PC-9 (cell line): ENCODE results near the gene TCP11. TPM values are rescaled to one million over a fixed set of nuclear protein-coding genes. Genes with fewer than 3 reads are reported as not detected.

ENCODE experiments used
- BruUV-seq: library from RNA; stranded (reverse); fragments of 400-500 nt; replicated peaks from 2 replicates; lab custom pipeline; 2021; lab: Mats Ljungman, UMichigan
- CTCF ChIA-PET: fragments of 300-600 bp; sonication (Branson Sonifier 250); formaldehyde crosslinking; loops from one replicate; lab custom pipeline; 2022; ENCODE audit warnings: antibody characterized with exemption; lab: Charles Lee
- POLR2A ChIA-PET: fragments of 300-600 bp; sonication (Branson Sonifier 250); formaldehyde crosslinking; loops from one replicate; lab custom pipeline; 2022; ENCODE audit warnings: antibody characterized with exemption; ENCODE audit not compliant: unreplicated experiment; lab: Charles Lee
- DNase-seq, 2 experiments: peaks; one replicate each; pipeline versions ENCODE4 v3.0.0 to v3.0.0-alpha.2; 2015 to 2022; ENCODE audit warnings: mixed read lengths in 1 of 2
- H2AFZ ChIP-seq: fragments of 200-600 bp; sonication (generic); 2 replicates; pipeline ENCODE4 v1.8.1; 2017; ENCODE audit warnings: antibody characterized with exemption
- H3F3A ChIP-seq: fragments of 200-600 bp; sonication (generic); 2 replicates; pipeline ENCODE4 v1.8.1; 2017; ENCODE audit warnings: antibody characterized with exemption, mild to moderate bottlenecking, low read depth; ENCODE audit not compliant: insufficient read depth
- H3K27ac ChIP-seq: fragments of 200-600 bp; sonication (generic); 2 replicates; pipeline ENCODE4 v1.6.1; 2016; ENCODE audit warnings: mixed run types
- H3K27me3 ChIP-seq: fragments of 200-600 bp; sonication (generic); 2 replicates; pipeline ENCODE4 v1.6.1; 2016; ENCODE audit warnings: low read depth, mixed run types; ENCODE audit not compliant: insufficient read depth
- H3K36me3 ChIP-seq: fragments of 200-600 bp; sonication (generic); 2 replicates; pipeline ENCODE4 v1.6.1; 2016; ENCODE audit warnings: low read depth, mixed run types
- H3K4me1 ChIP-seq: fragments of 200-600 bp; sonication (generic); replicated peaks from 2 replicates; pipeline ENCODE4 v1.6.1; 2016; ENCODE audit warnings: mixed run types; ENCODE audit not compliant: insufficient read depth
- H3K4me2 ChIP-seq: fragments of 200-600 bp; sonication (generic); 2 replicates; pipeline ENCODE4 v1.6.1; 2017; ENCODE audit warnings: mixed run types
- H3K4me3 ChIP-seq: fragments of 200-600 bp; sonication (generic); 2 replicates; pipeline ENCODE4 v1.6.1; 2016; ENCODE audit warnings: mixed run types
- H3K79me2 ChIP-seq: fragments of 200-600 bp; sonication (generic); 2 replicates; pipeline ENCODE4 v1.6.1; 2017; ENCODE audit warnings: low read depth, mixed run types
- H3K9me2 ChIP-seq: fragments of 200-600 bp; sonication (generic); 2 replicates; pipeline ENCODE4 v1.8.1; 2017; ENCODE audit warnings: mild to moderate bottlenecking; ENCODE audit not compliant: insufficient read depth
- H3K9me3 ChIP-seq: fragments of 200-600 bp; sonication (generic); 2 replicates; pipeline ENCODE4 v1.8.1; 2016; ENCODE audit warnings: low read depth; ENCODE audit not compliant: insufficient read depth
- H4K20me1 ChIP-seq: fragments of 200-600 bp; sonication (generic); 2 replicates; pipeline ENCODE4 v1.8.1; 2017; ENCODE audit not compliant: insufficient read depth
- CTCF ChIP-seq: fragments of 200-600 bp; sonication (generic); conservative IDR thresholded peaks from 2 replicates; pipeline ENCODE4 v1.6.1; 2017; ENCODE audit warnings: mixed run types, antibody characterized with exemption, mild to moderate bottlenecking, moderate library complexity
- EZH2 ChIP-seq: fragments of 200-600 bp; sonication (generic); IDR thresholded peaks from 2 replicates; pipeline ENCODE4 v1.8.0; 2017; ENCODE audit warnings: antibody characterized with exemption, low read depth
- intact Hi-C: fragments of 100-400 bp; cut with micrococcal nuclease; formaldehyde crosslinking; loops from one replicate; pipeline ENCODE4 v1.10.0; 2022; ENCODE audit not compliant: unreplicated experiment
- total RNA-seq: library from RNA; stranded (reverse); gene quantifications from 2 replicates; pipeline ENCODE4 v1.2.3, GENCODE V29; 2021

TCP11 gene
- total RNA-seq, 1 experiment from 2014 or later, result not detected

DNA sequence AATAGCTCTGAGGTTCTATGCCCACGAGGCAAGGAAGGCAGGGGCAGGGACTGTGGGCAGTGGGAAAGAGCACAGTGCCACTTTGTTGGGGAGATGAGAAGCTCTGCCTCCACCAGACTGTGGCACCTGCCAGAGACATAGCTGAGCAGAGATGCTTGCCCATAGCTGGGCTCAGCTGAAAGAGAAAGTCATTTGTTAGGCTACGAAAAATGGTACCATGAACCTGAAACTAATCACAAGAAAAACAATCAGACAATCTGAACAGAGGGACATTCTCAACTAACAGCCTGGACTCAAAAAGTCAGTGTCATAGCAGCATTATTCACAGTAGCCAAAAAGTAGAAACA is 32.9 kb upstream of the TCP11 start:
- Histone ChIP-seq H3K4me1 (peaks cover 22% of the 10 kb centered on the region), H3K27me3 (no peaks in the 10 kb centered on the region), H3K4me2 (peak overlapping the region; percentile 50), H2AFZ (no peak overlapping the region), H3K27ac (no peak overlapping the region), H3K36me3 (no peaks in the 10 kb centered on the region), H3F3A (peaks cover 22% of the 10 kb centered on the region; the same call in 1 of the 2 replicates), H3K9me3 (no peaks in the 10 kb centered on the region), H4K20me1 (no peaks in the 10 kb centered on the region), H3K4me3 (no peak overlapping the region), H3K79me2 (no peaks in the 10 kb centered on the region), H3K9me2 (no peaks in the 10 kb centered on the region)
- POLR2A ChIA-PET, result no interaction called here
- CTCF ChIA-PET, result interaction anchor here (0.6 kb wide), 1 partner anchor 627 kb away, joined by 3 read pairs; no protein-coding TSS in a partner anchor
- BruUV-seq, result no TSS peak
- no peak for TF ChIP-seq CTCF
- TF ChIP-seq EZH2, result no peak
- intact Hi-C loops, result no loop called here
- no peak for DNase-seq

DNA sequence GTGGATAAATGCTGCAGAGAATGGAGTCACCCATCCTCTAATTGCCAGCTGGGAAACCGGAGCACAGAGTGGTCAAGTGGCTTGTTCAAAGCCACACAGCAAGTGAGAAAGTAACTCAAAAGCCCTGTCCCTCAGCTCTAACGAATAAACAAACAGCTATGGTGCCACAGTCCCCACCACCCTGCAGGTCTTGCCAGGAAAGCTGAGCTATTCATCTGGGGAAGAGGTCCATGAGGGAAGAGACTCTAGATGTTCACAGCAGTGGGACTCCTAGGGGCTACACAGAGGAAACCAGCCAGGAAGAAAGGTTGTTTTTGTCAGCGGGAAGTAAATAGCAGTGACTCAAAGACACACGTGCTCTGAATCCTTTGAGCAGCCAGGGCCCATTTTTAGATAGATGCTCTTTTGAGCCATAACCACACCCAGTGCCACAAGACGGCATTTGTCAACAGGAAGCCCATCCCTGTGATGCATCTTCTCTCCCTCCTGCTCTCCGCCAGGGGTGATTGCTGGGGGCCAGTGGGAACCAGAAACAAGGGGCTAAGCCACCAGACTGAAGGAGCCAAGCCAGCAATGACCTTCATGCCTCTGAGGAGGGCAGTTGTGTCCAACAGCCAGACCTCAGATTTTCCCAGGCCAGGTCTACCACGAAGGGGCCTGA is 32.4 kb upstream of the TCP11 start:
- H3K27me3 ChIP-seq, result no peaks in the 10 kb centered on the region
- intact Hi-C loops, result no loop called here
- no peaks in the 10 kb centered on the region for H3K36me3 ChIP-seq
- POLR2A ChIA-PET, result no interaction called here
- H3K79me2 ChIP-seq, result no peaks in the 10 kb centered on the region
- no TSS peak for BruUV-seq
- H4K20me1 ChIP-seq, result no peaks in the 10 kb centered on the region
- no peaks in the 10 kb centered on the region for H3K9me3 ChIP-seq
- DNase-seq, result peak in 1 of 2 experiments; percentile 44
- H3K27ac ChIP-seq, result peak overlapping the region; percentile 33; the same call in 1 of the 2 replicates
- no peaks in the 10 kb centered on the region for H3K9me2 ChIP-seq
- H3F3A ChIP-seq, result peaks cover 22% of the 10 kb centered on the region; the same call in 1 of the 2 replicates
- CTCF ChIA-PET, result no interaction called here
- peak overlapping the region; percentile 50 for H3K4me2 ChIP-seq
- no peak overlapping the region for H3K4me3 ChIP-seq
- H2AFZ ChIP-seq, result no peak overlapping the region
- H3K4me1 ChIP-seq, result peaks cover 22% of the 10 kb centered on the region
- TF ChIP-seq EZH2, result no peak
- no peak; the same call in 1 of the 2 replicates for TF ChIP-seq CTCF

DNA sequence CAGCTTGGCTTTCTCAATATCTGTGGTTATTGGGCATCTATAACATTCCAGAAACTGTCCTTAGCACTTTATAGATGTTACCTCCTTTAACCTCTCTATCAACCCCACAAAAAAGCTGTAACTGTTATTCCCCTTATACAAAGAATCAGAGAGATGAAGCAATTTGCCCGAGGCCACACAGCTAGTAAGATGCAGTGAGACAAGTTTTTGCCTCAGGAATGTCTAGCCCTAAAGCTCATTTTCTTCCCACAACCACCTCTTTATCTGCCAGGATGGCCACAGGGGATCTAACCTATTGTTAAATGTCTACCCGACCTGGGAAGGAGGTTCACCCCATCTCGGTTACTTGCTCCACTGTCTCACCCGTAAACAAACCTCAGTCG is 31.9 kb upstream of the TCP11 start:
- ChIA-PET CTCF (no interaction called here), POLR2A (interaction anchor here (0.6 kb wide), 2 partner anchors 63 to 752 kb away, joined by 3 to 9 read pairs; no protein-coding TSS in a partner anchor)
- Histone ChIP-seq H3K4me3 (no peak overlapping the region), H3K9me2 (no peaks in the 10 kb centered on the region), H4K20me1 (no peaks in the 10 kb centered on the region), H3K27ac (peak overlapping the region; percentile 33; the same call in 1 of the 2 replicates), H3K9me3 (no peaks in the 10 kb centered on the region), H3K27me3 (no peaks in the 10 kb centered on the region), H3K36me3 (no peaks in the 10 kb centered on the region), H3K4me2 (peak overlapping the region; percentile 50), H3K79me2 (no peaks in the 10 kb centered on the region), H3F3A (peaks cover 22% of the 10 kb centered on the region; the same call in 1 of the 2 replicates), H2AFZ (no peak overlapping the region), H3K4me1 (peaks cover 22% of the 10 kb centered on the region)
- intact Hi-C loops, result no loop called here
- TF ChIP-seq CTCF (no peak), EZH2 (no peak)
- peak in 1 of 2 experiments; percentile 87 for DNase-seq
- BruUV-seq, result no TSS peak
